GM19328 (cell line): ENCODE data around the gene LGALS3.

Experiments used
- ATAC-seq: cut with Tn5 transposase; IDR thresholded peaks from one replicate; pipeline ENCODE4 v1.9.1; 2021; ENCODE audit warnings: mild to moderate bottlenecking, moderate library complexity; ENCODE audit not compliant: unreplicated experiment

The LGALS3 gene

DNA sequence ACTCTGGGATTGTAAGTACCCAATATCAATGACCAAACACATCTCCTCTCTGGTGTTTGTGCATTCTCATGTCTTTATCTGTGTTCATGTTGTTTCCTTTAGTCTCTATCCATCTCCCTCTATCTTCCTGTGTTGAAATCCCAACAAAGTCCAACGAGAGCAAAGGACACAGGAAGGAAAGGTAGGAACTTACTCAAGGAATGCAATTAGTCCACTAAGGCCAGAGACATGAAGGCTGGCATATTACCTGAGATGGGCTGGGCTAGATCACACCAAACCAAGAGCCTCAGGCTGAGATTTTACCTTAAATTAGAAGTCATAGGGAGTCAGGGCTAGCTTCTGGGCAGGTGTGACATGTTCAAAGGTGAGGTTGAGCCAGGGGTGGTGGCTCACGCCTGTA, 14.3 kb upstream of the LGALS3 start:
- ATAC-seq, result no peak

DNA sequence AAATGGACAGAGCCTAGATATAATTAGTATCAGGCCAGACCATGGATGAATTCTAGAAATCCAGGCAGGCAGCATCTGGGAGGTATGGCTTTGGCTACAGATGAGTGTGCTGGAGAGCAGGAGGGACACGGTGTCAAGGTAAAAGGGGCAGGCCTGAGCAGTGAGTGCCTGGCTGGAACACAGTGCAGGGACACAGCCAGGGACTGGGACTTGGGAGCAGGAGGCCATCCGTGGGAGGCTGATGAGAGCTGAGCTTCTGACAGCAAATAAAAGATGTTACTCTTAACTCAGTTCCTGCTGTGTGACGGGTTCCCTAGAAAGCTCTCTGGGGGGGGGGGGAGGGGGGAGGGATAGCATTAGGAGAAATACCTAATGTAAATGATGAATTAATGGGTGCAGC, 13.6 kb upstream of the LGALS3 start:
- no peak for ATAC-seq

DNA sequence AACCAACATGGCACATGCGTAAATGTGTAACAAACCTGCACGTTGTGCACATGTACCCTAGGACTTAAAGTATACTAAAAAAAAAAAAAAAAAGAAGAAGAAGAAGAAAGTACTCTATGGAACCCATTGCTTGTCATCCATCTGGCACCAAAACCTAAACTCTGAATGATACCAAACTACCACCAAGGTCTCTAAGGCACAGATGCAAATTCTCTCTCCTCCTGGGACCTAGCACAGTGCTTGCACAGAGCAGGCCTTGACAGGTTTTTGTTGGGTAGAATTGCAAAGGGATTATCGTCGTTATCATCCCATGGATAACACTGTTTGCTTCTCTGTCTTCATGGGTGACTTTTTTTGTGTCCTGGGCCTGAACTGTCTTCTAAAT, 13.2 kb upstream of the LGALS3 start:
- no peak for ATAC-seq

DNA sequence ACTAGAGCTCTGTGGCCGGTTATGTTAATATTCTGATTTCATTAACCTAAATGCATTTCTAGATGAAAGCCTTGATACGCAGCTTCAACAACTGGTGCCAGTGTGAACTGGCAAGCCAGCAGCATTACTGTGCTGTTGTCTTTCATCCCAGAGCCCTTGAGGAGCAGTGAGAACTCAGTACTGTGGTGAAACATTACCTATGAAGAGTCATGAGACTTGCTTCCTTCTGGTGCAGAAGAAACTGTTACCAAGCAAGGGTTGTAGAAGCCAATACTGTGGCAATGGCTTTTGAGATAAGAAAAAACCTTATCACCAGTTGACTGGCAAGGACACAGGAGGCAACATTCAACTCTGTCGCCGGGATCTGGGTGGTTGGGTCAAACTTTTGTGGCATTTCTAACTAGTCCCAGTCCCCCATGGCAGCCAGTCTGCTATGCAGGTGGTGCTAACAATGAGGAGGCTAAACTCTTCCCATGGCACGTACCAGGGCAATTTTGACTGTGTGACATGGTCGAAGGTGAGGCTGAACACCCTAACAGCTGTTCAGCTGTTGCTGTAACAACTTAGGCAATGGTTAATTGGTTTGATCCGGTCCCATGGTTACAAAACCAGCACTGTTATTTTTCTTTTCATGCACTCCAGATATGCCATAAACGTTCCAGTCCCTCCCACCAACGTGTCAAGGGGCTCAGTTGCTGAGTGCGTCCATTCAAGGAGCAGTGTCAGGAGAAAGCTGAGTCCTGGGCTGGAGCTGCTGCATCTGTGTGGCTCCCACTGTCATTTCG, 12.6 kb upstream of the LGALS3 start:
- no peak for ATAC-seq

DNA sequence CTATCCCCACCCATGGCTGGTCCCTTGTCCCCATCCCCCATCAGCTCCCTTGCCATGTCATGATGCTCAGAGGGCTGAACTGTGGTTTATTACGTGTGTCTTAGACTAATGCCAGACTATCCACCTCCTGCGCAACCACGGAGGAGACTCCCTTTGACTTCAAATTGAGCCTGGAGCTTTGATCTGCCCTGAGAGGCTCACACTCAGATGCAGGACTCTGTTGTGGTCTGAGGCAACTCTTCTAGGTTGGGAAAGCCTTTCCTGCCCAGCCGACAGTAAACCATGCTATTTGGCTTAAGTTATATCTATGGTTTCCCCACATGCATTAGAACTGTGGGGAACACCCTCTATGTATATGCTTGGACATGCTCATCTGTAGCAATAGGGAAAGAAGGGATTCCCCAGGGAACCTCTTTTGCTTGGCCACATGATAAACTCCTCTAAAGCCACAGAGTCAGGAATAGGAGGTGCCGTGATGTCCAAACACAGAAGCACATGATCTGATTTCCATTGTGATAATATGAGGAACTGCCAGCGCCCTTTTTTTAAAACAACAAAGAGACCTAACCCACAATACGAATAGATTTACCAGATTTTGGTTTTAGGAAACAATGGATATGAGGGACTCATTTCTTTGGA, 11.1 kb upstream of the LGALS3 start:
- no peak for ATAC-seq

DNA sequence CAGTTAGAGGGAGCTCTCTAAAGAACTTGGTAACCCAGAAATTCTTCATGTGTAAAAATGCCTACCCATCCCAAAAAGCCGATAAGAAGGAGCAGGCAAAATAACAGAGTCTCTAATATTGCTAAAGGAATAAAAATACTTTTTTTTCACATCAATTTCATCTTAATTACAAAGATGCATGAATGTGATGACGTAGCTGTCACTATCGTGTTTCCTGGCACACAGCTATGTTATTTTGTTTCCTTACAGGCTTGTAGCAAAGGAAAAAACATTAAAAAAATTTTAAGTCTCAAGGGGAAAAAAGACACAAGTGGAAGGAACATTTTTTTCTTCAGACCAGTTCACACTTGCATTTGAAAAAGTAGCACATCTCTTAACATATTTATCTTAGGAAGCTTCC, 10.3 kb upstream of the LGALS3 start:
- ATAC-seq, result no peak

DNA sequence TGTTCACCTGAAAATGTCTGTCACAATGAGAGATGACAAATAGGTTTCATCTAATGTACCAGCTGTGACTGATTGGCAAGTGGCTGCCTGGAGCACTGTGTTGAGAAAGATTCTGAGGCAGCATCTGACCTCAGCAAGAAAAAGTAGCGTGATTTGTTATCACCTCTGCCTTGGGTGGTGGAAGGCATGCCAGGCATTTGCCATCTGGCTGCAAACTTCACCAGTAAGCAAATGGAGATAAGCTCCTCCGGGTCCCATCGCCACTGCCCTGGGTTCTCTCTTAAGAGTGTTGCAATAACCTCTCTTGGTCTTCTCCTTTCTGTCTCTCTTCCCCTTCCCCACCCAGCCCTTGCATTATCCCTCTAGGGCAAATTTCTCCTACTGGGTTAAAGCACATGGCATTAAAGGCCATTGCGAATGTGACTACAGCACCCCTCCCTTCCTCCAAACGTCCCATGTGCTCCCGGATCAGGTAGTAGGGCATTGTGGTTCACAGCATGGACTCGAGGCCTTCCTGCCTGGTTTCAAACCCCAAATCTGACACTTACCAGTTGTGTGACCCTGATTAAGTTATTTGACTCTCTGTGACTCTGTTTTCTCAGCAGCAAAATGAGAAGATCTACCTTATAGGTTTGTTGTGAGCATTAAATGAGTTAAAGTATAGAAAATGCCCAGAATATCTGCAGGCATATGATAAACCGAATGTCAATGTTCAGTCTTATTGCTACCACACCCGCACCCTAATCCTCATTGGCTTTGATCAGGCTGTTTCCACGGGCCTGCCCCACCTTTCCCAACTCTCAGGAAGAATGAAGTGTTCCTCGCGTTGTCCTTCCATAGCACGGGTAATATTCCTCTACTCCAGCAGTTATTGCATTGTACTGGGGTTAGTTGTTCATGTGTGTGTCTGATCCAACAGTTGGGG, 8.2 kb upstream of the LGALS3 start:
- no peak for ATAC-seq

DNA sequence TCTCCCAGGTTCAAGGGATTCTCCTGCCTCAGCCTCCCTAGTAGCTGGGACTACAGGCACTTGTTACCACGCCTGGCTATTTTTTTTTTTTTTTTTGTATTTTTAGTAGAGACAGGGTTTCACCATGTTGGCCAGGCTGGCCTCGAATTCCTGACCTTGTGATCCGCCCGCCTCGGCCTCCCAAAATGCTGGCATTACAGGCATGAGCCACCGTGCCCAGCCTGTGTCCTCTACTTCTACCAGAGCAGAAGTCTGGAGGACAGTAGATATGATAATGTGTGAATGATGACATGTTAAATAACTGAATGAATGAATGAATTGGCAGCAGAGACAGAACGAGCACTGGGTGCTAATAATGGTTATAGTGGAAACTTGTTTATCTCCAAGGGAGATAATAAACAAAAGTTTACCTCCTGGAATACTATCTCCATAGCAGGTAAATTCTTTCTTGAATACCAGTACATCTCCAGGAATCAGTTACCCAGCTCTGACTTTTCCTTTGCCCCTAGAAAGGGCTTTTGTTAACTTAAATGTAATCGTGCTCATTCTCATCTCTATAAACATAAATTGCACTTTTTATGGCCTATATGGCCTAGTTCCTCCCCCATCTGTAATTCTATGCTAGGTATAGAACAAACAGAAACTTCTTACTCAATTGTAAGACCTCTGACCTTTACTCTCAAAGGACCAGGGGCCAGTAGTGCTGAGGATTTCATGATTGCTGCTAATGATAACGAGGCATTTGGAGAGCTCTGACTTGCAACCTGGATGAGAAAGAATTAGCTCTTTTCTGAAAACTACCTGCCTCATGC, 7.2 kb upstream of the LGALS3 start:
- ATAC-seq, result no peak

DNA sequence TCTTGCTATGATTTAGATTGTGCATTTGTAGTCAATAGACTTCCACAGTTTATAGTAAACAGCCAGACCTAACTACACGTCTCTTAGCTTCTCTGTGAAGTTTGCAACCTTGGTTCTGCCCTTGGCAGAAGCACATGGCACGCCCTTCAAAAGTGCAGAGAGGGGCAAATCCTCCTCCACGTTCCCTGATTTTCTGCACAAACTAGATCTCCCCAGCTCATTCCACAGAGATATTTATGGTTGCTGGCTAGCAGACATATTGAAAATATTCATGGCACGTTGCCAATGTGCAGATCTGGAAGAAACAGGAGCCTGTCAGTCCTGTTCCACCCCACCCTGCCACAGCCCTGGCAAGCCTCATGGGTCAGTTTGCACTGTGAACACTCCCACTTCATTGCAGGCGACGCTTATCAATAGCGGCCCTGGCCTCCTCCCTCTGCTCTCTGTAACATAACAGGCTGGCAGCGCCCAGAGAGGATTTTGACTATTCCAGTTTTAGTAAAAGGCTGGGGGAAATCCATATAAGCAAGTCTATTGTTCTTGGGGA, 6.5 kb upstream of the LGALS3 start:
- no peak for ATAC-seq

DNA sequence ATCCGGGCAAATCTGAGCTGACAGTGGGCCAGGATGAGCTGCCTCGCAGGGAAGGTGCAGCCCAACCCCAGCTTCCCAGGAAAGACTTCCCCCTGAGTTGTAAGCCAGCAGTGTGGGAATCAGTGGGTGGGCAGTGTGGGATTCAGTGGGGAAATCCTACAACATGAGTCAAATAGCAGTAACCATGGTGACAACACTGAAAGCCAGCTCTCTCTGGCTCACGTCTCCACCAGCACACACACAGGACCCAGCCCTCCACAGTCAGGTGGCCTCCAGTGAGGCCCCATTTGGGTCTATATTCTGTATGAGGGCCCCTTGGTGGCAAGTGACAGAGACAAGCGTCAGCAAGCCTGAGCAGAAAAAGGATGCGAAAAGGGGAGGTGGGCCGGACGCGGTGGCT, 6.0 kb upstream of the LGALS3 start:
- ATAC-seq, result no peak

DNA sequence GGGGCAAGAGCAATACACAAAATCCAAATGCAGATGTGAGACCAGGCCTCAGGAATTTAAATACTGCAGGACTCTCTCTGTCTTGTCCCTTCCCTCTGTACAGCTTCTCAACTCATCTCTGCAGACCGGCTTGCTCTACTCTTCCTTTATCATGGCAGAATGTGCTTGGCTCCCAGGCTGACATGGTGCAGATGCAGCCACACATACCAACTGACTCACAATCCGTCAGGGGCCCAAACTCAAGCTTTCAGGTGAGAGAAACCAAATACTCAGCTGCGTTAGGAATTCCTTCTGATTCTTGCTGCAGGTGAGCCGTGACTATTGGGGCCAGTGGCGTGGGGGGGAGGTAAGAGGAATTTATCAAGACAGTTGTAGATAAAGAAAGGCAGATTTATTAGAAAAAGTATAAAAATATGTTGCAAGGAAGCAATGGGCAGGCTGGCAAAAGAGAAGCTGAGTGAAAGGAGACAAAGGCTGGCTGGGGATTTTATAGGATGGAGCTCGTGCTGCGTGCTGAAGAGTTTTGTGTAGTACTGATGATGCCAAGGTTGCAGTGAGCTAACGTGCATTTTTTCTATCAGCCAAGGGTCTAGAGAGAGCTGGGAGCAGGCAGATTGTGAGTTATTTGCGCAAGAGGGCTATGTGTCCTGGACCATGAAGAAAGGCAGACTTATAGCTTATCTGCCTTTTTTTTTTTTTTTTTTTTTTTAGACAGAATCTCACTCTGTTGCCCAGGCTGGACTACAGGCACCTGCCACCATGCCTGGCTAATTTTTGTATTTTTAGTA, 5.0 kb upstream of the LGALS3 start:
- ATAC-seq, result no peak

DNA sequence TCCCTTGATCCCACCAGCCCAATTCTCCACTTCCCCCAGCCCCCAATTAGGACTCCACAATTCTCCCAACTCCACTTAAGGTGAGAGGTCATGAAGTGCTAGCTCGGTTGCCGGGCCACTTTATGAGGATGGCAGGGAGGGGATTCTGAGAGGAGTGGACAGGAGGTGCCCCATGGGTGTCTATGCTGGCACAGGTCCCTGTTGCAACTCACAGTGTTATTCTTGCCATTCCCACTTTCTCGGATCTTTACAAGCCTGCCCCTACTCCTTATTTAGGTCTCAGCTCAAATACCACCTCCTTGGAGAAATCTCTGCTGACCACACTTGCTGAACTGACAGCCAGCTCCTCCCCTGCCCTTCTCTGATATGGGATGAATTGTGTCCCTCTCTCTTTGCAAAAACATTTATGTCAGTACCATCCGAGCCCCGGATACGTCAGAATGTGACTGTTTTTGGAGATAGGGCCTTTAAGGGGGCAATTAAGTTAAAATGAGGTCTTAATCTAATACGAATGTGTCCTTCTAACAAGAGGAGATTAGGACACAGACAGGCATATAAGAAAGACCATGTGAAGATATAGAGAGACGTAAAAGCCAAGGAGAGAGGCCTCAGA, 4.2 kb upstream of the LGALS3 start:
- ATAC-seq, result no peak

DNA sequence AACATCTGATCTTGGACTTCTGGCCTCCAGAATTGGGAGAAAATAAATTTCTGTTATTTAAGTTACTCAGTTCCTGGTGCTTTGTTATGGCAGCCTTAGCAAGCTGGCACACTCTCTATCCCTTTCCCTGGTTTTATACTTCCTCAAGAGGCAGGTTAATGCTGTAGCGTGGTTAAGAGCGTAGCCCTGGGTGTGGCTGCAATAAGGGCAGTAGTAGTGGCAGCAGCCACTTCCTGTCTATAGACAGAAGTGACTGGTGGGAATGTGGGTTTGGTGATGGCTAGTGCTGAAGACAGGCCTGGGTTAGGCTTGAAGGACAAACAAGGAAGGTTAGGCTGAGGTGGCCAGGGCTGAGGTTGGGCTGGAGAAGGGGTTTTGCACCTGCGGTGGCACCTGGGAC, 3.6 kb upstream of the LGALS3 start:
- no peak for ATAC-seq

DNA sequence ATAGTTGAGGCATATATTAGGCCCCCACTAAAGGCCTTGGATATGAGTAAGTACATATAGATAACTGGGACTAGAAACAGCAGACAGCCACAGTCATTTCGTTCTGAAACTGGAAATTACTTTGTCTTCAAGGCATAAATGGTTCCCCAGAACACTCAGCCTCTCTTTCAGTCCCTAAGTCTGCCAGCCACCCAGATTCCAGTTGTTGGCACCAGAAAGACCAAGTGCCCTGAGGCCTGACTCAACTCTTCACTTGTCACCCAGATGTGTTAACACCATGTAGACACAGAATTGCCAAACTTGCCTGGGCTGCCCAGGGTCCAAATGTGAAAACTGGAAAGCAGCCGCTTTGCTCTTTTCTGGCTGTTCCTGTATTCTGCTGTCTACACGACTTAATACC, 3.0 kb upstream of the LGALS3 start:
- no peak for ATAC-seq

DNA sequence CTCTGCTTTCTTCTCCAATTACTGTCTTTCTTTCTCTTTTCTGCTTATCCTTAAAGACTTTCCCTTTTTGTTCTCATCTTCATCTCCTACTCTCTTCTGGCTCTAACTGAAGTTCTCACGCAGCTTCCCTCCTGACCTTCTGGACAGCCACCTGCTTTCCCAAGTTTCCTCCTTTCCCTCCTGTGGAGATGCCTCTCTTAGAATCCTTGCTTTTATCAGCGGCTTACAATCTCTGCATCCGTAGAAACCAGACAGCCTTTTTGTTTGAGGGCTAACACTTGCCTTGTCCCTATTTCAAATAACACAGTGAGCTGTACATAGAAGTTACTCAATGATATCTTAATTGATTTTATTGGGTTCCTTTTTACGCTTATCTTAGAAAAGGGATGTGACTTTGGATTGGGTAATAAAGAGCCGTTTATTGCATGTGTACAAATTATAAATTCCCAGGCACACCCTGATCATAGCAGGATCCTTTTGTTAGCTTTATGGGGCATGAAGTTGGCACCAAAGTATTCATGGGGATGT, 2.1 kb upstream of the LGALS3 start:
- ATAC-seq, result no peak

DNA sequence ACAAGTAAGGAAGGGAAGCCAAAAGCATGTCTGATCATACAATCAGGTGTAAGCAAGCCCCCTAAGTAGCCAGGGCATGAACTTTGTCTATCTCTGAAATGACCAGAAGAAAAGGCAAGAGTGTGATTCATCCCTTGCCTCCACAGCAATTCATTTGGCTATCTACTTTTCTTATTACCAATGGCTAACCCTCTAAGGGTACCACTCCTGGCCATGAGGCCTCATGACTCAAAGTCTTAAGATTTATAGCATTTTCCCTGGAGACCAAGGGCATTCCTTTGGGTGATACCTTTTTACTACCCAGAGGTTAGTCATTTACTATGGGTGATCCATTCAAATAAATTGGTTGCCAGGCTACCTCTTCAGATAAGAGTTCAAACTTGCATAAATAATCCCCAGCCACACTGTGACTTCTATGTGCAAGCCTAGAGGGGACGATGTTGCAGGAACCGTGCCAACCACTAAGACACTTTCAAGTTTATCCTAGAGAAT, 1.5 kb upstream of the LGALS3 start:
- ATAC-seq, result no peak

DNA sequence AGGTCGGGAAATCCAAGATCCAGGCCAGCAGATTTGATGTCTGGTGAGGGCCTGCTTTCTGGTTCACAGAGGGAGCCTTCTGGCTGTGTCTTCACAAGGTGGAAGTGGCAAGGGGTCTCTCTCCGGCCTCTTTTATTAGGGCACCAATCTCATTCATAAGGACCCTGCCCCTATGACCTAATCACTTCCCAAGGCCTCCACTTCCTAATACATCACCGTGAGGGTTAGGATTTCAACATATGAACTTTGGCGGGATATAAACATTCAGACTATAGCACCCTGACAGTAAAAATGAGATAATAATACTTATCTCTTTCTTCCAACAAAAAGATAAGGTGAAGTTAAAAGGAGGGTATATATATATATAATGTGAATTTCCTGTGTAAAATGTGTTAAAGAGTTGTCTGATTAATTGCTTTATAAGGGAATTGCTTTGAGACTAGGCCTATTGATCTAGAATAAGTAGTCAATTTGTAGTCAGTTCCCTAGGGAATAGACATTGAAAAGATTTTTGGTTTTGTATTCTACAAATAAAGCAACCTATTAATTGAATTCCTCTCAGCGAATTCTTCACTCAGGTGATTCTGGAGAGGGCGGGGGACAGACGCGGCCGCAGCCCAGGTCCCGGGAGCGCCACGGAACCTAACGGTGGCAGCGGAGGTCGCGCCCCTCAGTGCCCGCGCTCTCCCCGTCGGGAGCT, 516 bp upstream of the LGALS3 start:
- ATAC-seq, result no peak

DNA sequence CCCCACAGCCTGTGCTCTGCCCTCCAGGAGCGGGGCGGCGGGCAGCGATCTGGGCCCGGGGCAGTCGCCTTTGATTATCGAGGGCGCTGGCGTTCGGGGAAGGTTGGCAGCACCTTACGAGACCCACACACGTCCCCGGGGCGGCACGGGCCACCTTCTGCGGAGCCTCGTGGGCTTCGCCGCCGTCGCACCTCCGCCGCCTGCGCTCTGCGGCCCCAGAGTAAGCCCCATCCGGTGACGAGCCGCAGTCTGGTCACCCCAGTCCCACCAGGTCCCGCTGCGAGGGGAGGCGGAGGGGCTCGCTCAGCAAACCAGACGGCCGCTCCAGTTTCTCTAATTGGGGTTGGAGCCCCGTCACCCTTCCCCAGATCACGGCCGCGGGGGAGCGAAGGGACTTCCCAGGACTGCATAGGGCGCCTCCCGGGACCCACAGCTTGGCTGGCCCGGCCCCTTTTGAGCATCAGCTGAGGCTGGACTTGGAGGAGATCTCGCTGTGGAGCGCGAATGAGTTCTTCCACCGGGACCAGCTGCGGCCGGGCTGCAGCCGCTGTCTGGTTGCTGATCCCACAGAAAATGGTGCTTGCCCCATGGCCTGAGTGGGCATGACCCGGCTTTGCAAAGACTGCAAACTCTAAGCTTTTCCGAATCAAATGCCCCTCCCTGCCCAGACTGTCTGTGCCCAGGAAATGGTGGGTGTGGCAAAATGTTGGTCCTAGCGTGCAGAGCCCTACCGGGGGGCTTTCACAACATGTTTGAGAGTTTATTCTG, 560 bp downstream of the LGALS3 start:
- ATAC-seq, result peak; percentile 64
